GM19099 (cell line): ENCODE data around the gene TTC7B.

Experiments
- POLR2A ChIP-seq: IDR thresholded peaks from 3 replicates; pipeline ENCODE4 v1.6.1; 2011; ENCODE audit warnings: low read depth; ENCODE audit not compliant: insufficient read length; ENCODE audit errors: extremely low read depth

TTC7B gene

GRCh38 chr14:90743826-90744225 lies 72.4 kb downstream of the TTC7B start:
- no peak for TF ChIP-seq POLR2A

- TF ChIP-seq POLR2A, result no peak
These were observed 72.8 kb downstream of the TTC7B start for GRCh38 chr14:90743425-90743824.

GRCh38 chr14:90742729-90743128 lies 73.5 kb downstream of the TTC7B start:
- TF ChIP-seq POLR2A, result no peak

DNA sequence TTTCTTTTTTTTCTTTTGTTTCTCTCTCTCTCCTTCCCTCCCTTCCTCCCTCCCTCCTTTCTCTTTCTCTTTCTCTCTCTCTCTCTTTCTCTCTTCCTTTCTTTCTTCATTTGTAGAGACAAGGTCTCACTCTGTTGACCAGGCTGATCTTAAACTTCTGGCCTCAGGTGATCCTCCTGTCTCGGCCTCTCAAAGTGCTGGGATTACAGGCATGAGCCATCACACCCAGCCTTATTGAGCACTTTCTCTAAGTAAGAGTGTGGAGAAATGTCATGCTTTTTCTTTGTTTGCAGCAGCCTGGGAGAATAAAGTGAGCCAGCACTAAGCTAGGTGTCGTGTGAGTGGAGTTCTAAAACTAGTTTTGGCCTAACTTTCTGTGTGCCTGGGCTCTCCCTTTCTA lies 74.0 kb downstream of the TTC7B start:
- TF ChIP-seq POLR2A, result no peak

GRCh38 chr14:90741682-90741946 lies 74.6 kb downstream of the TTC7B start:
- no peak for TF ChIP-seq POLR2A

GRCh38 chr14:90740946-90741681 lies 75.1 kb downstream of the TTC7B start:
- no peak for TF ChIP-seq POLR2A

GRCh38 chr14:90740081-90740480 lies 76.1 kb downstream of the TTC7B start:
- TF ChIP-seq POLR2A, result no peak

DNA sequence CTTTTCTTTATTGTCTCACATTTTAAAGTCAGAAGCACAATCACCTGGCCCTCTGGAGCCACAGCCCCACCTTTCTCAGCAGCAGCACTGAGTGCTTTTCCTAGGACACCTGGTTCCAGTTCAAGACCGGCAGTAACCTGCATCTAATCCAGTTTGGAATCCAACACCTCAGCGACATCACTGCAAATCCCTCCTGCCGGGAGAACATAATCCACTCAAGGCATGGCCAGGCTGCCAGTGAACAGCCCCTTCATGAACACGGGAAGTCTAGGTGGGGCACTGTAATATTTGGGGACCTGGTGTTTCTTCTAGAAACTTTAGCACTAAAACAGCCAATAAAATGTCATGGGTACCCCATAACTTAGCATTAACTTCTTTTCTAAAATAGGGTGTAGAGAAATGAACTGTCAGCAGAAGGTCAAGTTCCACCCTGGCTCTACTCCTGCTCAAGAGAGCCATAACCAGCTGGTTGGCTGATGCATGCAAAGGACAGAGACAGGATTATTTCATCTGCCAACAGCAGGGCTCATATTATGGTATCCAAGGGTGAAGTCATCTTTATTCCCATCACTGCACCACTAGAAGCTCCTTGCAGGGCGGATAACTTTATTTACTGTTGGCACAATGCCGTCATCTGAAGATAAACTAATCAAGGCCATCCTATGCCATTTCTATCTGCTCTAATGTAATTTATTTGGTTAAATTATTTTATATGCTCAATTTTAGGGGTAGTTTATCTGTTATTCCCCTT lies 76.7 kb downstream of the TTC7B start:
- TF ChIP-seq POLR2A, result no peak

DNA sequence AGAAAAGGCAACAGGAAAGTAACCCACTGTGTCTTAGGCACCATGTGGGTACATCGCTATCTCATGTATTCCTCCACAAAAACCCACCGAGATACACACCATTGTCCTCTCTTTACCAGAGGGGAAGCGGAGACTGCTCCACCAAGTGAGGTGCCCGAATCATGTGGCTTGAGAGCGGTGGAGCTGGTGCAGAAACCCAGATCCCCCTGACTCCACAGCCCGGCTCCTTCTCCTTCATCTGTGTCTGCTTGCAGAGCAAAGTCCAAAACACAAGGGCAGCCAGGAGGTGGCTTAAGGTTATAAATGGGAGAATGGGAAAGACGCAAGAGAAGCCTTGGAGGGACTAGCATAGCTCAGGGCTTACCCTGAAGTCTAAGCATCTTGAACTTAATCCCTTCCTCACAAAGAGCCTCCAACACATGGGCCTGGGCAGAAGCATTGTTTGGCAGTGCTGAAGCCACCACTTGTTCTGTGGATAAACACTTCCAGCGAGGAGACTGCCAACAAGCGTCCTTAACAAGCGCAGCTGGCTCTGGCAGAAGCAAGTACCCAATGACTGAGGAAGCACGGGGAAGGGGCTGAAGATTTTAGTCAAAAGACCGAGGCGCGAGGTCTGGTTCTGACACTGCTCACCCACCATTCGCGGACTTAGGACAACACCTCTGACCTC lies 83.0 kb downstream of the TTC7B start:
- no peak for TF ChIP-seq POLR2A

DNA sequence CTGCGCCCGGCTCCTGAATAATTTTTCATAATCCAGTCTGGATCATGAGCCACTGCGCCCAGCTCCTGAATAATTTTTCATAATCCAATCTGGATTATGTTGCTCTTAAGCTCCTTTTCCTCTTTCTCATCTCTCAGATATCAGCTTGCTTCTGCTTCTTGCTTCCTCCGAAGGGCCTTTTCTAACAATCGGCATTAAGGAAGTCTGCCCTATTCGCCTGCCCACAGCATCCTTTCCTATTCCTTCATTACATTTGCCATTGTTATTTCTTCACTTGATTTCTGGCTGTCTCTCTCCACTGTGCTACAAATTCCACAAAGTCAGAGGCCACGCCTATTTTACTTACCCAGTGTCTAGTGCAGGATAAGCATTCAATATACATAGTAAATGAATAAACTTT lies 83.5 kb downstream of the TTC7B start:
- no peak for TF ChIP-seq POLR2A

- no peak for TF ChIP-seq POLR2A
These were observed 84.1 kb downstream of the TTC7B start for GRCh38 chr14:90732139-90732538.

GRCh38 chr14:90731487-90731886 lies 84.7 kb downstream of the TTC7B start:
- no peak for TF ChIP-seq POLR2A

DNA sequence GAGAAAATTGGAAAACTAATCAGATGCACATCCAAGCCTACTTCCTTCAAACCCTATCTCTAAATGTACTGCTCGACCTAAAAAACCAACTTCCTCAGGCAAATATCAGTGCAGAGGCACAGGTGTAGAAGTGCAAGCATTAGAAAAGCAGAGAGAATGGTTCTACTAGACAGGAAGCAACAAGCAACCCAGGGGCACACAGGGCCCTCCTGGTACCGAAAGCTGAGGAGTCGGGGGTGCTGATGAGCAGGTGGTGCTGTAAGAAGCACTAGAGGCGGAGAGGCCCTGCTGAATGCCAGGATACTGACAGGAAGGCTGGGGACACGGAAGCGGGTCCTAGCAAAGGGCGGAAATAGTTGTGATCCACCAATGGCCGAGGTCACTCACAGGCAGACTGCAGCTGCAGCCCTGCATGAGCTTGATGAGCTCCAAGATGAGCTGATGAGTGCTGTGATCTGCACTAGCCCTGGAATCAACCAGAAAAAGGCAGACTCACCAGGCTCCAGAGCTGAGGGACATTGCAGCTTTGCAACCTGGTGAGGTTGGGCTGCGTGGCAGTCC lies 85.9 kb downstream of the TTC7B start:
- TF ChIP-seq POLR2A, result no peak

GRCh38 chr14:90728951-90729350 lies 87.3 kb downstream of the TTC7B start:
- no peak for TF ChIP-seq POLR2A

DNA sequence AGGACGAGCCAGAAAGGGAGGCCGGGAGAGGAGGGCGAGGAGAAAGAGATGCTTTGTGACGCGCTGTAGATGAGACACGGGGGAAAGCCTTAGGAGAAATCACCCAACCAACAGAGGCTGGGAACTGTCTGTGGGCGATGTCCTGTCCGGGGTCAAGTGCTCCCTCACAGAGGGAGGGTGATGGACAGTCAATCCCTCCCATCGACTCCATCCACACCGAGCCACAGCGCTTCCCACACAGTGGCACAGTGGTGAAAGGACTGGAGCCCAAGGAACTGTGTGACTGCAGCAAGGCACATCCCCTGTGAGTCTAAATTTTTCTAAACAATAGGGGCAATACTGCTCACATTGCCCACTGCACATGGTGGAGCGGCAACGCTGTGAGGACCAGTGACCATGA lies 89.1 kb downstream of the TTC7B start:
- no peak for TF ChIP-seq POLR2A

DNA sequence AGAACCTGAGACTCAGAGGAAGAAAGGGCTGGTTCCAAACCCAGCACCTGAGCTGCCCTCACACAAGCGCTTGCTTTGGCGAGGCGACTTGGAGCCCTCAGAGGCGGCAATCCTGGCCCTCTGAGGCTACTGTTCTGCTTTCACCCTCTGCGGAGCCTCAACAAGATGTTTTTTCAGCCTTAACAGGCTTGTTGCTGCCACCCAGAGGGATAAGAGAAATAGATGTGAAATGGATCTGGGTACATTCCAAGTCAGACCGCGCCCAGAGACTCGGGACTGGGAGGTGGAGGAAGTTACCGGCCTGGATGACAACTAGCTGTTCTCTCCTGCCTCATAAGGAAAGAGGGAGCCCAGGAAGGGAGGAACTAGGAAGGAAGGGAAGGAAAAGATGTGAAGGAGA lies 89.6 kb downstream of the TTC7B start:
- TF ChIP-seq POLR2A, result no peak
